CD4-positive, alpha-beta T cell treated with Interleukin-1 beta for 1 hour (primary cell): Measurements from ENCODE around the gene HLA-DMA.

ENCODE experiments used
- DNase-seq, 2 donors: peaks; one replicate each; pipeline ENCODE4 v3.0.0-alpha.2; 2020 to 2022

The HLA-DMA gene

DNA sequence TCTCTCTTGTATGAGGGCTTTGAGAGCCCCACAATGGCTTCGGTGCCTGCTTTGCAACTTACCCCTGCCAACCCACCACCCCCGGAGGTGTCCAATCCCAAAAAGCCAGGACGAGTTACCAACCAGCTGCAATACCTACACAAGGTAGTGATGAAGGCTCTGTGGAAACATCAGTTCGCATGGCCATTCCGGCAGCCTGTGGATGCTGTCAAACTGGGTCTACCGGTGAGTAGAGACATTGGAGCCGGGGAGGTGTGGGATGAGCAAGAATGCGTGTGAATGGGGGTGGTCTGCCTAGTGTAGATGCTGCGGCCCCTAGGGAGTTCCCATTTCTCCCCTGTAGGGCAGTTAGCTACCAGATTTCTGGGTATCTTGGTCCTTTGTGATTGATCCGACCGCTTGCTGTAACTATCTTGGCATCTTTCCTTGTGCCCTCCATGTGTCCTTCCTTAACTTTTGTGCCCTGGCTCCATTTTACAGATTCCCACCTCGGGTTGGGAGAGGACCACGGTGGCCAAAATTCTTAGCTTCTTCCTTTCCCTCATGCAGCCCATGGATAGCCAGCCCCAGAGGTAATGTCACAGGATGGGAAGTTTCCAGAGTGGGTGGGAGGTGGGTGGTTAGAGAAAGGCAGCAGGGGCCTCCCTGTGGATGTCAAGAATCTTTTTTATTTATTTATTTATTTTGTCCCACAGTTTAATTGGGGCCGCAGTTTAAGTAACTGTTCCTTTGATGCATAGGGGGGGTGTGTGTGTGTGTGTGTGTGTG is 21.8 kb upstream of the HLA-DMA start:
- peak in 1 of 2 donors; percentile 10 for DNase-seq

DNA sequence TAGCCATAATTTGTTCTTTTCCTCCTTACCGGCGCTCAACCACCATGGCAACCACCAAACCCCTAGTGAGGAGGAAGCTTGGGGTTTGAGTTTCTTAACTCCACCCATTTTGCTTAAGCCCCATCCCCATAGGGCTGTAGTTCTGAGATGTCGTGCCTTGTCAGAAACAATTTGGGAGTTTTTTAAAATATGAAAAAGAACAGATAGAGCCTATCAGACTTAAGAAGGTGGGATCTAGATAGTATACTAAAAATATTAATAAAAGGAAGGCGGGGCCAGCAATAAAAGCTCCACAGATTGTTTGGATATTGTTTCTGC is 21.1 kb upstream of the HLA-DMA start:
- peak; percentile 44 to 69 for DNase-seq

DNA sequence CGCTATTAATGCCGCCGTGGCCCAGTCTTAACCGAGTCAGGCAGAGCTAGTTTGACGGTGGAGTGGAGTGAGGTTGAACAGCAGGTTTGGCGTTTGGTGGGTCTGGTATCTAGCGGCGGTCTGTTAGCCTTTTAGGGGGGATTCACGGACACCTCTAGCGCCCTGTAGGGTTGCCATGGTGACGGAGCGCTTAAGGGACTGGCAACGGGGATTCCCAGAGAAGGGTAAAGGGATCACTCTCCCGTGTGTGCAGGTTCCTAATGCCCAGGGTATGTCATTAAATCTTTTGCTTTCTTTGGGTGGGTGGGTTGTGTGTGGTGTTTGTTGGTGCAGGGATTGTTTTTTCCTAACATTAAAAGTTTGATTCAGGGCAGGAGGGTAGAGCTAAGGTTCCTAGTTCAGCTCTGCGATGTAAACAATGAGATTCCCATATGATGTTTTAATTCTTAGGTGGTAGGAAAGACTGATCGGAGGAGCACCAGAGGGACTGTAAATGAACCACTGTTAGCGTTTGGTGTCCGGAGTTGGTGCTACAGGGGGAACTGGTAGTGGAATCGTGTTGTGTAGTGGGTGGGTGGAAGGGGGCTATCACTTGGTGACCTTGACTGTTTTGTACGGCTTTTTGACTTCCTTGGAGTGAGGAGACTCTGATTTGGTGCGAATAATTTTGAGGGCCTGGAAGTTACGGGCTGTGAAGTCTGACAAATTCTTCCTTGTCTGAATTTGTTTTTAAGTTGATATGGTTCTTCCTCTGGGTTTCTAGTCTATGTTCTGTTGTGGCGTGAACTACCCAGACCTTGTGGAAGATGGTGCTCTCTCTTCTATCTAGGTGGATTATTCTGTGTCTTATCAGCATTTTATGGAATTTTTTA is 20.5 kb upstream of the HLA-DMA start:
- DNase-seq, result peak; percentile 78 to 79

DNA sequence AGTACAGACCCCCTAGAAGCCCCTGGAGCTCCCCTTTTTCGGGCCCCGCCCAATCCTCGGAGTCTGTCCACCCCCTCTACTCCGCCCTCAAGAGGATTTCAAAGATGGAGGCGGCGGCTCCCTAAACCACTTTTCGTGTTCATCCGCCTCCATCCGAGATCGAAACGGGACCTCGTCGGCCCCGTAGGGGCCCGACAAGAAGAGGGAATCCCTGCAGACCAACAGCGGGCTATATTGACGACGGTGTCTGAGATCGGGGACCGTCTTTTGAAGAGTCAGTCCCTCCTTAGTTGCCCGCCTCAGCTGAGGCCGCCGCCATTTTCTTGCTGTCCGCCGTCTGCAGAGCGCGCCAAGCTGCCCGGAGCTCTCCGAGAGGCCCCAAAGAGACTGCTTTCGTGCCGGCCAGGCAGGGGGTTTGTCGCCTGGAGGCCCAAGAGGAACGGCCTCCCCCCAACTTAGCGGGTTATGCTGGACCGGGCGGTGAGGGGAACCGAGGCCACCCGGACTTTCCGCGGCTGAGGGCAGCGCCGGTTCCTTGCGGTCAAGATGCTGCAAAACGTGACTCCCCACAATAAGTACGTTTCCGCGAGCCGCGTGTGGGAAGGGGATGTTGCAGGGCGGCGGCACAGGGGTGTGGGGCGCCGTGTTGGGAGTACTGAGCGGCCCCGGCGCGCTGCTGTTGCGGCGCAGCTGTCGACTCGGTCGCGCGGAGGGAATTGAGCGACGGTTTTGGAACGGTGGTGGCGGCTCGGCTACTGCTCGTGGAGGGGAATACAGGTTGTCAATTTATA is 19.7 kb upstream of the HLA-DMA start:
- DNase-seq, result peak; percentile 62 to 68

DNA sequence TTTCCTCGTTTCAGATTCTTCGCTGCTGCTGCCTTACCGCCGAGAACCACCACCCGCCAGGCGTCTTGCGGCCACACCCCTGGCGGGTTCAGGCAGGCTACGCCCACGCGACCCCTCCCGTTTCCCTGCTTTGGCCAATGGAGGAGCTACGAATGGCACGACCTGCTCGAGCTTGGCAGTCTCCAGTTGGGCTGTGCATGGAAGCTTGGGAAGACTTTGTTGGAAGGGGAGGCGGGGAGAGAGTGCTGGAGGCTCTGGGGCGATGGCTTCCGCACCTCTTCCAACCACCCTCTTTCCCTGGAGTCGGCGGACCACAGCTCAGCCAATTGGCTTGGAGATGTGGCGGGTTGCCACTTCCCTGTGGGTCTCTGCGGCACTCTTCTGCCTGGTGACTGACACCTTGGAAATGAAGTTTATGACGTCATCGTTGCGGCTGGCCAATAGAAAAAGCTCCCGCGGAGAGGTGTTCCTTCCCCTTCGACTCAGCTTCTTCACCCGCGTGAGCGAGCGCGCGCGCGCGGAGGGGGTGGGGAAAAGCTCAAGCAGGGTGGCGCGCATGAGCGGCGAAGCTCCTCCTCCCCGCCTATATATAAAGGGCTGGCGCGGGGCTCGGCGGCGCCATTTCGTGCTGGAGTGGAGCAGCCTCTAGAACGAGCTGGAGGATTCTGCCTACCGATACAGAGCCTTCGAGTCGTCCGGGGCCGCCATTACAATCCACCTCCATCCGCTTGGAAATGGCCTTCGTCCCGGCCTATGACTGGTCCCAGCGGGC is 18.9 kb upstream of the HLA-DMA start:
- peak; percentile 99 to 100 for DNase-seq

DNA sequence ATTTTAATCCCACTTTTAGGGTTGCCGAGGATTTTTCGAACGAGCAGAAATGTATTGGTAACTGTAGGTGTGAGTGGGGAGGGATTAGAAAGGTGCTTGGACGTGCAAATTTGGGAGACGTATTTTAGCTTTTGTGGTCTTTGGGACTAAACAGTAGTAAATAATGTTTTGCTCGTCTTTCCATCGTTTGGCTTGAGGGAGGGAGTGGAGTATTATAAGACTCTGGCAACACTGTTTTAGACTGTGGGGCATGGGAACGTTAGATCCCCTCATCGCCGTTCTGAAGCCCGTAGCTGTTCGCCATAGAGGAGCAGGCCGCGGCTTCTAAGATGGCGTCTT is 18.3 kb upstream of the HLA-DMA start:
- DNase-seq, result no peak

DNA sequence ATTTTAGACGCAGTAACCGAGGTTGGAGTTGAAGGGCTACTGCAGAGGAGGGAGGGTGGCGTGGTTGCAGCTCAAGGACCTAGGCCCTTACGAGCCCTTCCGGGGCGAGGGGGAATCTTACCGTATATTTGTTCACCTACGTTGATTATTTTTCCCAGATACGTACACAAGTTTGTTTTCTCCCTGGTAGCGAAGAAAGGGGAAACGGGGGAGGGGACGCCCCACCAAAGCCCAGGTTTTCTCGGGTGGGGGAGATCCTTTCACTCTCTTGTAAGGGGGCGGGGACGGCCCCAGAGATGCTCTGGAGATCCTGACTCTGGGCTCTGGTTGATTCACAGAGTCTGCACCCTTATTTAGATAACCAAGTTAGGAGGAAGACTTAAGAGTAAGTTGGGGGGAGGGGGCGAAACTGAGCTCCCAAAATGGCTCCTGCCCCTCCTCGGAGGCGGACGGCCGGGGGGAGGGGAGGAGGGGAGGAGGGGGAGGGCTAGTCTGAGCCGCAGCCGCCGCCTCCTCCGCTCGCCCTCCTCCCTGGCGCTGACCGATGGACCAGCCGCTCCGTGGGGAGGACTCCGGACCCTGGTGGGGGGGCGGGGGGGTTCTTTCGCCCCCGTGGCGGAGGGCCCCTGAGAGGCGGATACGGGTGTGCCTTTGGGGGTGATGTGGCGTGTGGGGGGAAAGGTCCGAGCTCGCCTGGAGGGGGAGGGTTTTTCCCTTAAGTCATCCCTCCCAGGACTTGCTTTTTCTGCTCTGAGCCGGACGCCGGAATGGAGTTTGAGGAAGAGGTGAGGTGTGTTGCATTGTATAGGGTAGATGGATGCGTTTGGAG is 17.7 kb upstream of the HLA-DMA start:
- DNase-seq, result peak; percentile 76 to 84

DNA sequence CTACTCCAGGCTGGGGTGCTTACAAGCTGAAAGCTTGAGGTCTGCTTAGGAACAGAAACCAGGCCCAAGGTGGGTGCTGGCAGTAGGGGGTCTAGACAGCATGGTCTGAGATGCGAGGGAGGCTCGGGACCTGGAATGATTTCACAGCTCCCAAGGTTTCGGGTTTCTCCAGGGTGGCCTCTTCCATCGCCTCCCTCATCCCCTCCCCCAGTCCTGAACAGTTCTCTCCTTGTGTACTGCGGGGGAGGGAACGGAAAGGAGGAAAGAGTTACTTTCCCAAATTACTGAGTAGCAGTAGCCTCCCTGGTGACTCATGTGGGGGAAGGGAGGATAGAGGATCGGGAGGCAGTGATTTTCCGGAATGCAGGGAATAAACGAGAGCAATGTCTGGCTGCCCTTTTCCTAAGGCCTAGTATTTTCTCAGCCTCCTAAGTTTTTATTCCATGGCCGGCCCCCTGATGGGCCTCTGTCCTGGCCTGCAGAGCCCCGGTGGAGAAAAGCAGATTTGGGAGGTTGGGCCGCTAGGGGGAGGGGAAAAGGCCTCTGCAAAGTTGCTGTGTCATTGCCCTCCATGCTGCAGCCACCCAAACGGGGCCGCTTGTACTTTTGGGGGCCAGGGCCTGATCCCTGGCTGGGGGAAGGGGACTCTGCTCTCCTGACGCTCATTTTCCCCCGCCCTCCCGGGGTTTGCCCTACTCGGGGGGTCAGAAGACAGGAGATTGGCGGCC is 17.0 kb upstream of the HLA-DMA start:
- peak; percentile 71 to 72 for DNase-seq

DNA sequence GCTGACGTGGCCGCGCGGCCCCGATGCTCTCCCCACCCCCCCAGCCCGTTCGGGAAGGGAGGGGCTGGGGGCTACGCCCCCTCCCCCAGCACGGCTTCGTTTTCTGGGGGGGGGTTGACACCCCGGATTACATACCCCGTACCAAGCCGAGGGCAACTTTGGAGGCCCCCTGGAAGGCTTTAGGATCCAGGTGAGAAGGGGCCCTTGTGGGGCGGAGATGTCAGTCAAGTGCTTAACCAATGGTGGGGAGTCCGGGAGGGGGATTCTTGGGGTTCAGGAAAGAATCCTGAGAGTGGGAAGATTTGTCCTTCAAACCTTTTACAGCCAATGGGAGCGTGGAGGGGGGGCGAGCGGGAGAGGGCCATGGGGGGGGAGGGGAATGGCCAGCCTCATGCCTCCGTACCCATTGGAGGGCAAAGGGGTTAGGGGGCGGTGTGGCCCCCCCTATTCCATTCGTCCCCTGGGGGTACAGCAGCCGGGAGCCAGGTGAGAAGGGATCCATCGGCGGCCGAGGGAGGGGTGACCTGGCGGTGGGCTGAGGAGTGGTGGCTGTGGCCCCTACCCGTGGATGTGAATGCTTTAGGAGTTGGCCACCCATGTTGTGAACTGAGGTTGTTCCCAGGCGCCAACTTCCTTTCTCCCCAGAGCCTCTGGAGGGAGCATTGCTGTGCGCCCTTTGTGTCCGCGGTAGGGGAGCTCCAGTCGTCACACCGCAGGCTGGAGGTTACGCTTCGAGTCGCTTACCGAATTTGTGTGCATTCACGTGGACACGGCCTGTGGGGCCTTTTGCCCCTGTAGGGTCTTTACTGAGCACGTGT is 16.2 kb upstream of the HLA-DMA start:
- DNase-seq, result peak; percentile 60 to 82

DNA sequence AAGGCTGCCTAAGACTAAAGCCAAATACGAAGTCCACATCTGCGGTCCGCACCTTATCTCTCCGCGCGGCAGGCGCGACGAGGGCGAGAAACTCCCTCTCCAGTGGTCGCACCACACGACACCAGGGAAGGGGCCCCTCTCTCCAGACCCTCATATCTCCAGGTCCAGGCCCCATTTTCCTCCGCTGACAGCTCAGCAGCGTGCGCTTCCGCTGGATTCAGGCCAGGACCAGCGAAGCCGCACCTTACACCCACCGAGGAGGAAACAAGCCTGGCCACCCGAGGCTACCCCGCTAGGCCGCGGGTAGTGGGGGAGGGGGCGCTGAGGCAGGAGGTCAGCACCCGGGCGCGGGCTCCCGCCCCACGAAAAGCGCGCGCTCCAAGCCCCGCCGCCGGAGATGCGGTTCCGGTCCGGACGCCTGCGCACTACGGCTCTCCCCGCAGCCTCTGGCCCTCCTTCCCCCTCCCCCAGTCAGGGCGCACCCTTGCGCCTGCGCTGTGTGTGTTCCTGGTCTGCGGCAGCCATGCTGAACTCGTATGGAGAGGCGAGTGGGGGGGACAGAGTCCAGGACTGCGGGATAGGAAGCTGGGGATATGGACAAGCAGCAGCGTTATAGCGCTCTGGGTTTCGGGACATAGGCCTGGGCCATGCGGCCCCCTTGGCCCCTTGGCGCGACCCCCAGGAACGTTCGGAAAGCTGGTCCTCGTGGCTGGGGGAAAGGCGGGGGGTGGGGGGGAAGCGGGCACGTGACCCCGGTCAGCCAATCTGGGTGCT is 15.4 kb upstream of the HLA-DMA start, which contains the start of gene BRD2:
BRD2 (plus strand) TSS at position 502 of the 774 bp plus-strand sequence. CDS start 4,305 bp downstream, outside the sequence.
- DNase-seq, result peak; percentile 98

DNA sequence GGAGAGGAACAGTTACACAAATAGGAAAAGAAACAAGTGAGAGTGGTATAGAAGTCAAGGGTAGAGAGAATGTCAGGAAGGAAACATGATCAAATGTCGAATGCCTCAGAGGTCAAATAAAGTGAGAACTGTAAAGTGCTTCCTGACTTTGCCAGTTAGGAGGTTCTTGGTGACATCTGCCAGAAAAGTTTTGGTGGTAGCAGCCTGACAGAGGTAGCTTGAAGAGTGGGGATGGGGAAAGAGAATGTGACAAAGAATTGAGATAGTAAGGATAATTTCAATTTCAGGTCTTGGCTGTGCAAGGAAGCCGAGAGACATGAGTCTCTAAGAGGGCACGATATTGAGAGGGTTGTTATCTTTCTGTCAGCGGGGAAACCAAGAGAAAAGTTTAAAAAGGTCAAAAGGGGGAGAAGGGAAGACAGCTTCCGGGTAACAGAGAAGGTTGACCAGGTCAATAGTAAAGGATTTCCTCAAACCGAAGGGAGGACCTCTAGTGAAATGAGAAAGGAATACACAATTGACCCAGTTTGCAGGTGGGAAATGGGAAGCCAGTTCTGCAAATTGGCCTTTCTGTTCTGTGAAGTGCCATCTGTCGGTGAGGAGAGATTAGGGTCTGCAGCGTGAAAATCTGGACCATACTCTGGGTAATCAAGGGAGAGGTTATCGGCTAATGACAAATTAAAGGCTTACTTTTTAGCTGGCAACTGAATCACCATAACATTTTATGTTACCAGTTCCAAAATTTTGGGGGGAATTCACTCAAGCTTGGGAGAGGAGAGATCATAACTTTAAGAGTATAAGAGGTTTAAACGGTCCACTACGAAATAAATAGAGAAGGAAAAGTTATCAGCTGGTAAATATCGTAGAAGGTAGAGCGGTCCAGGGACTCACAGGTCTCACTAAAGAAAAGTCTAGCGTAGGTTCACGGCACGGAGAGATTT is 14.5 kb upstream of the HLA-DMA start:
- peak; percentile 40 to 53 for DNase-seq

DNA sequence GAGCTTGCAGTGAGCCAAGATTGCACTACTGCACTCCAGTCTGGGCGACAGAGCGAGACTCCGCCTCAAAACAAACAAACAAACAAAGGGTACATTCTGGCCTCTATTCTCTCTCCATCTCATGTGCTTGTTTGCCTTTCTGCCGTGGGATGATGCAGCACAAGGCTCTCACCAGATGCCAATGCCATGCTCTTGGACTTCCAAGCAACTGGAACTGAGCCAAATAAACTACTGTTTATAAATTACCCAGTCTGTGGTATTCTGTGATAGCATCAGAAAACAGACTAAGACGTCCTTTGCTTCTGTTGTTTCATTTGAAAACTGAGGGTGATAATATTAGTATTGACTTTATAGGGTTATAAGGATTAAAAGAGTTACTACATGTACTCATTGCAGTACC is 11.9 kb upstream of the HLA-DMA start:
- DNase-seq, result no peak

DNA sequence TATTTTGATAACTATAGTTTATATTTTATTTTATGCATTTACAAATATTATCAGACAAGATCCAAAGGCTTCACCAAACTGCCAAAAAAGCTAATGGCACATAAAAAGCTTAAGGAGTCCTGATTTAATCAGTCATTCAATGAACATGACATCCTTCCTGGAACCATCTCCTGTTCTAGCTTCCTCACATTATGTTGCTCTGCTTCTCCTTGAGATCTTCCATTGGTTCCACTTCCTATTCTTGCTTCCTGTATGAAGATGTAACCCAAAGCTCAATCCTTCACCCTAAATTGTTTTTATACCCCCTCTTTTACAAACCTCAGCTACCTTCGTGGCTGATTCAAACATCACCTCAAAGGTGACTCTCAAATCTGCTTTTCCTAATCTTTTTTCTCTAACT is 11.0 kb upstream of the HLA-DMA start:
- DNase-seq, result no peak

DNA sequence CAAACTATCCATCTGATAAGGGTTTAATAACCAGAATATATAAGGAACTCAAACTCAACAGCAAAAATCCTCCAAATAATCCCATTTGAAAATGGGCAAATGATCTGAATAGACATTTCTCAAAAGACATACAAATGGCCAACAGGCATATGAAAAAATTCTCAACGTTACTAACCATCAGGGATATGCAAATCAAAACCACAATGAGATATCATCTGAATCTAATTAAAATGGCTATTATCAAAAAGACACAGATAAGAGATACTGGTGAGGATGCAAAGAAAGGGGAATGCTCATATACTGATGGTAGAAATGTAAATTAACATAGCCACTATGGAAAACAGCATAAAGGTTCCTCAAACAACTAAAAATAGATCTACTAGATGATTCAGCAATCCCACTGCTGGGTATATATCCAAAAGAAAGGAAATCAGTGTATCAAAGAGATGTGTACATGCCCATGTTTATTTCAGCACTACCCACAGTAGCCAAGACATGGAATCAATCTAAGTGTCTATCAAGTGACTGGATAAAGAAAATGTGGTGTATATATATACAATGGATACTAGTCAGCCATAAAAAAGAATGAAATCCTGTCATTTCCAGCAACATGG is 9.4 kb upstream of the HLA-DMA start:
- DNase-seq, result no peak

DNA sequence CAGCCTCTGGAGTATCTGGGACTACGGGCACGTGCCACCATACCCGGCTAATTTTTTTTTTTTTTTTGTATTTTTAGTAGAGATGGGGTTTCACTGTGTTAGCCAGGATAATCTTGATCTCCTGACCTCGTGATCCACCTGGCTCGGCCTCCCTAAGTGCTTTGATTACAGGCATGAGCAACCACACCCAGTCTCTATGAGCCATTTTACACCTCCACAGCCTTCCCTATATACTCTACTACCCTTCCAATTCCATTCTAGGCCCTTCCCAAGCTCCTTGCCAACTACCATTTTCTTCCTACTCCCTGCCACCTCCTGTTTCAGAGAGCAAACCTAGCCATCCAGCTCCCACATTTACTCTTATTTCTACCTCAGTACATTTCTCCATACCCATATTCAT is 7.7 kb upstream of the HLA-DMA start:
- no peak for DNase-seq

DNA sequence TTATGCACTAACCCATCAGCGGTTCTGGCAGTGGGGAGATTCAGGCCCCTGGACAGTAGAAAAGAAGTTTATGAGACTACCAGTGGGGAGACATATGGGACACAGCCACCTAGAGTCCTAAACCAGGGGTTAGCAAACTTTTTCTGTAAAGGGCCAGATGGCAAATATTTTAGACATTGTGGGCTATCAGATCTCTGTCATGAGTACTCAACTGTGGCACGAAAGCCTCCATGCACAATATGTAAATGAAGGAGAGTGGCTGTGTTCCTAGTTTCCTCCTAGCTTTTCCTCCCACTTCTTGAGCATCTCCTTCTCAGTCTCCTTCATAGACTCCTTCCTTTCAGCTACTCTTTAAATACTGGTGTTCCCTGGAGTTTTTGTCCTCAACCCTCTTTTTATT is 3.3 kb upstream of the HLA-DMA start:
- DNase-seq, result no peak

DNA sequence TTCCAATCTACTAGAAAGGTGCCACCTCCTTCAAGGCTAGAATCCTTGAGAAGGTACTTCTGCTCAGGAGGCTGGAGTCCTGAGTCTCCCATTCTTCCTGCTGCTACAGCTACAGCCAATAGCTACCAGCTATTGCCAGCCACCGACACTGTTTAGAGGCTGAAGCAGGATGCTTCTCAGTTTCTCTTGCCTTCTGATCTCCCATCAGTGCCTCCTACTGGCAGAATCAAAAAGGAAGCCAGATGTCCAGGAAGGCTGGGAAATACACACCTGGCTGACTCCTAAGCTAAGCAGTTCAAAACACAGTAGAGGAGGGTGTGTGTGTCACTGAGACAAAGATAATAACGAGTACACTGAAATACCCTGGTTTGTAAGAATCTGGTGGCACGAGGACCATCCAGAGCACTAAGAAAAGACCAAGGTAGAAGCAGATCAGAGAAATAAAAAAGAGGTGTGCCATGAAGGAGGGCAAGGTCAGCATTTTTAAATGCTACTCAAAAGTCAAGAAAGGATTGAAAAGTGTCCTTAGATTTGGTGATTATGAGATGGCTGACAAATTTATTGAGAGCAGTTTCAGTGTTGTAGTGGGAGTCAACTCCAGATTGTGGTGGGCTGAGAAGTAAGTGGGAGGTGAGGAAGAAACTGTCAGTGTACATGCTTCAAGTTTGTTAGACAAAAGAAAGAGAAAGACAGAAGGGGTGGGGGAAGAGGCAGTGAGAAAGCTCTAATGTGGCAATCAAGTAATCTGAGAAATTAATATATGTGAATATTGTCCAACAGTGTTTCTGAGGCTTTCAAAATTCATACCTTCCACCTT is 2.3 kb upstream of the HLA-DMA start:
- DNase-seq, result peak in 1 of 2 donors; percentile 61
